ENCODE measurements around the gene TMTC3. TPM values are rescaled to one million over a fixed set of nuclear protein-coding genes. Genes with fewer than 3 reads are reported as not detected.
"Not testable (repeated sequence)": the region's sequence is repeated elsewhere in the genome, so short reads cannot be mapped to it uniquely, and the experiment has no call there.

Gene TMTC3
- 13.9 and 15.5 TPM in 2 replicates for total RNA-seq

- peak; percentile 96 to 100 for DNase-seq (ENCODE audit: low read depth in 2 of 2)
Observed at GRCh38 chr12:88141774-88142609, at the start of gene TMTC3, which contains the start of gene CEP290. Gene TMTC3 (plus strand): TSS chr12:88142307. CDS start chr12:88148316, 6,009 bp downstream. Gene CEP290 (minus strand): TSS chr12:88142088. CDS start chr12:88141307, 781 bp downstream.

GRCh38 chr12:88092771-88093170 lies 49.3 kb upstream of the TMTC3 start:
- no peak for DNase-seq (ENCODE audit: low read depth in 2 of 2)

GRCh38 chr12:88093573-88093972 lies 48.5 kb upstream of the TMTC3 start:
- no peak for DNase-seq (ENCODE audit: low read depth in 2 of 2)

GRCh38 chr12:88108021-88108420 lies 34.1 kb upstream of the TMTC3 start:
- DNase-seq (ENCODE audit: low read depth in 2 of 2): peak in 1 of 2 donors; percentile 2

- peak; percentile 69 to 73 for DNase-seq (ENCODE audit: low read depth in 2 of 2)
Observed at GRCh38 chr12:88111074-88111652, 30.9 kb upstream of the TMTC3 start.

GRCh38 chr12:88113871-88114270 lies 28.2 kb upstream of the TMTC3 start:
- no peak for DNase-seq (ENCODE audit: low read depth in 2 of 2)

- DNase-seq (ENCODE audit: low read depth in 2 of 2): no peak
Observed at GRCh38 chr12:88122666-88123065, 19.4 kb upstream of the TMTC3 start.

GRCh38 chr12:88127099-88127498 lies 15.0 kb upstream of the TMTC3 start:
- DNase-seq (ENCODE audit: low read depth in 2 of 2): no peak

GRCh38 chr12:88127855-88128254 lies 14.3 kb upstream of the TMTC3 start:
- DNase-seq (ENCODE audit: low read depth in 2 of 2): no peak

- DNase-seq (ENCODE audit: low read depth in 2 of 2): no peak
Observed at GRCh38 chr12:88132392-88132791, 9.7 kb upstream of the TMTC3 start.

- DNase-seq (ENCODE audit: low read depth in 2 of 2): not testable (repeated sequence)
Observed at GRCh38 chr12:88133181-88133580, 8.9 kb upstream of the TMTC3 start.

- not testable (repeated sequence) for DNase-seq (ENCODE audit: low read depth in 2 of 2)
Observed at GRCh38 chr12:88139711-88140110, 2.4 kb upstream of the TMTC3 start.

GRCh38 chr12:88141425-88141773 lies 708 bp upstream of the TMTC3 start:
- no peak for DNase-seq (ENCODE audit: low read depth in 2 of 2)

- peak in 1 of 2 donors; percentile 3 for DNase-seq (ENCODE audit: low read depth in 2 of 2)
Observed at GRCh38 chr12:88142610-88142991, 494 bp downstream of the TMTC3 start.

GRCh38 chr12:88144037-88144436 lies 1.9 kb downstream of the TMTC3 start:
- no peak for DNase-seq (ENCODE audit: low read depth in 2 of 2)

- DNase-seq (ENCODE audit: low read depth in 2 of 2): no peak
Observed at GRCh38 chr12:88144546-88145468, 2.7 kb downstream of the TMTC3 start.

- DNase-seq (ENCODE audit: low read depth in 2 of 2): no peak
Observed at GRCh38 chr12:88145567-88146505, 3.7 kb downstream of the TMTC3 start.

GRCh38 chr12:88150063-88150462 lies 8.0 kb downstream of the TMTC3 start:
- no peak for DNase-seq (ENCODE audit: low read depth in 2 of 2)

- DNase-seq (ENCODE audit: low read depth in 2 of 2): peak; percentile 67 to 78
Observed at GRCh38 chr12:88153959-88154358, 11.9 kb downstream of the TMTC3 start.

- DNase-seq (ENCODE audit: low read depth in 2 of 2): no peak
Observed at GRCh38 chr12:88156075-88156654, 14.1 kb downstream of the TMTC3 start.
